ENCODE data around the gene RAB40B. TPM values are rescaled to one million over a fixed set of nuclear protein-coding genes. Genes with fewer than 3 reads are reported as not detected.

RAB40B gene
- total RNA-seq, 1 donor from 2014 or later, result 11.5 TPM

- intact Hi-C loops (cut with DNase I), result no loop called here
- no peak for TF ChIP-seq CTCF (IDR thresholded peaks at IDR 0.05)
- no peaks in the 10 kb centered on the region for H3K9me3 ChIP-seq
- H3K27ac ChIP-seq, result no peak overlapping the region
- no peak for DNase-seq
- ATAC-seq, result no peak
- no peak overlapping the region for H3K4me3 ChIP-seq
- no peaks in the 10 kb centered on the region for H3K4me1 ChIP-seq
- no peaks in the 10 kb centered on the region for H3K36me3 ChIP-seq
- H3K27me3 ChIP-seq, result no peaks in the 10 kb centered on the region
These were observed 32.6 kb downstream of the RAB40B start for GRCh38 chr17:82665891-82666290.

GRCh38 chr17:82665217-82665616 is 33.3 kb downstream of the RAB40B start:
- Histone ChIP-seq H3K9me3 (no peaks in the 10 kb centered on the region), H3K36me3 (no peaks in the 10 kb centered on the region), H3K27ac (no peak overlapping the region), H3K4me3 (no peak overlapping the region), H3K27me3 (no peaks in the 10 kb centered on the region), H3K4me1 (no peaks in the 10 kb centered on the region)
- TF ChIP-seq CTCF (IDR thresholded peaks at IDR 0.05), result no peak
- no peak for ATAC-seq
- intact Hi-C loops (cut with DNase I), result no loop called here
- DNase-seq, result no peak

- intact Hi-C loops (cut with DNase I), result no loop called here
- H3K36me3 ChIP-seq, result no peaks in the 10 kb centered on the region
- DNase-seq, result no peak
These were observed 33.8 kb downstream of the RAB40B start for GRCh38 chr17:82664701-82665182.

GRCh38 chr17:82664276-82664575 is 34.3 kb downstream of the RAB40B start:
- H3K4me3 ChIP-seq, result no peak overlapping the region
- H3K27me3 ChIP-seq, result no peaks in the 10 kb centered on the region
- intact Hi-C loops (cut with DNase I), result no loop called here
- no peaks in the 10 kb centered on the region for H3K9me3 ChIP-seq
- no peak for DNase-seq
- no peak overlapping the region for H3K27ac ChIP-seq
- no peak for TF ChIP-seq CTCF (IDR thresholded peaks at IDR 0.05)
- no peaks in the 10 kb centered on the region for H3K4me1 ChIP-seq
- no peaks in the 10 kb centered on the region for H3K36me3 ChIP-seq
- no peak for ATAC-seq

More at GRCh38 chr17:82664701-82665182, 33.8 kb downstream of the RAB40B start:
- TF ChIP-seq CTCF (IDR thresholded peaks at IDR 0.05), result no peak
- H3K27me3 ChIP-seq, result no peaks in the 10 kb centered on the region
- ATAC-seq, result no peak
- no peak overlapping the region for H3K27ac ChIP-seq
- no peaks in the 10 kb centered on the region for H3K9me3 ChIP-seq
- no peaks in the 10 kb centered on the region for H3K4me1 ChIP-seq
- no peak overlapping the region for H3K4me3 ChIP-seq

GRCh38 chr17:82663381-82664275 is 34.9 kb downstream of the RAB40B start:
- no peak for TF ChIP-seq CTCF (IDR thresholded peaks at IDR 0.05)
- DNase-seq, result no peak
- no peak overlapping the region for H3K4me3 ChIP-seq
- H3K9me3 ChIP-seq, result no peaks in the 10 kb centered on the region
- intact Hi-C loops (cut with DNase I), result no loop called here
- H3K4me1 ChIP-seq, result no peaks in the 10 kb centered on the region
- no peak for ATAC-seq
- H3K36me3 ChIP-seq, result no peaks in the 10 kb centered on the region
- H3K27ac ChIP-seq, result no peak overlapping the region
- no peaks in the 10 kb centered on the region for H3K27me3 ChIP-seq

All from upper lobe of right lung (tissue), 1 donor.